Heart left ventricle (tissue), 16 donors: ENCODE results near the gene AKNA. TPM values are rescaled to one million over a fixed set of nuclear protein-coding genes. Genes with fewer than 3 reads are reported as not detected.

ENCODE experiments used
- ATAC-seq, 4 donors: fragments of 200-7000 bp; cut with Tn5 transposase; one replicate each; pipeline ENCODE4 v1.9.1; 2020 to 2022; ENCODE audit warnings: moderate library complexity in 4 of 4, mild to moderate bottlenecking in 3 of 4, moderate number of reproducible peaks in 1 of 4
- DNase-seq, 5 donors: peaks; one replicate each; pipeline ENCODE4 v3.0.0-alpha.2; 2020
- H3K27ac ChIP-seq, 12 donors: fragments of 200-600 bp; sonication (generic) in 4 of 12; one replicate each; pipeline versions ENCODE4 v1.5.0 to v1.8.0; 2016 to 2022; ENCODE audit warnings: mild to moderate bottlenecking in 2 of 12
- H3K27me3 ChIP-seq, 9 donors: fragments of 200-600 bp; sonication (generic) in 2 of 9; one replicate each; pipeline versions ENCODE4 v1.5.1 to v1.8.0; 2016 to 2022; ENCODE audit warnings: mild to moderate bottlenecking in 3 of 9
- H3K36me3 ChIP-seq, 9 donors: fragments of 200-600 bp; sonication (generic) in 2 of 9; one replicate each; pipeline versions ENCODE4 v1.5.0 to v1.8.0; 2018 to 2022; ENCODE audit warnings: mild to moderate bottlenecking in 2 of 9
- H3K4me1 ChIP-seq, 12 donors: fragments of 200-600 bp; sonication (generic) in 4 of 12; one replicate each; pipeline versions ENCODE4 v1.5.0 to v1.8.0; 2016 to 2022; ENCODE audit warnings: mild to moderate bottlenecking in 3 of 12
- H3K4me3 ChIP-seq, 12 donors: fragments of 200-600 bp; sonication (generic) in 4 of 12; one replicate each; pipeline versions ENCODE4 v1.5.0 to v1.8.0; 2017 to 2022; ENCODE audit warnings: mild to moderate bottlenecking in 9 of 12, moderate library complexity in 4 of 12
- H3K9me3 ChIP-seq, 12 donors: fragments of 200-600 bp; sonication (generic) in 4 of 12; one replicate each; pipeline versions ENCODE4 v1.5.0 to v1.8.0; 2016 to 2022; ENCODE audit warnings: mild to moderate bottlenecking in 1 of 12
- CTCF ChIP-seq, 12 donors: fragments of 200-600 bp; sonication (generic) in 4 of 12; IDR thresholded peaks; one replicate each; pipeline versions ENCODE4 v1.5.0 to v1.8.0; 2018 to 2022; ENCODE audit warnings: antibody characterized with exemption in 12 of 12, mild to moderate bottlenecking in 5 of 12
- POLR2A ChIP-seq, 2 donors: fragments of 450-650 bp; IDR thresholded peaks; one replicate each; pipeline ENCODE4 v1.6.1; 2017; ENCODE audit warnings: antibody characterized with exemption in 2 of 2, mild to moderate bottlenecking in 2 of 2, moderate library complexity in 2 of 2
- WGBS, 4 donors: extraction: QIAGEN DNeasy Blood & Tissue Kit in 2 of 4; methylation state at CpG; one replicate each; pipeline versions ENCODE4 v1.1.5 to v1.1.7; 2013 to 2018; 5-methylcytosine and 5-hydroxymethylcytosine counted together
- intact Hi-C, 10 donors: fragments of 100-400 bp; cut with DNase I; formaldehyde crosslinking; loops; one replicate each; pipeline versions ENCODE4 v1.11.1 to v1.14.2; 2022
- polyA plus RNA-seq, 2 donors: library from polyadenylated mRNA; stranded (reverse); fragments of 200-250 nt; gene quantifications; one replicate each; pipeline ENCODE4 v1.2.3, GENCODE V29; 2013
- total RNA-seq, 9 donors: library from RNA; depleted of rRNA in 2 of 9; stranded (reverse); fragments of >200 nt in 2 of 9; fragmentation: NEBNext Ultra II Directional in 3 of 9; extraction: Animal tissue kit (Norgen Biotek cat#: 25700) in 3 of 9; gene quantifications; one replicate each; pipeline versions ENCODE4 v1.1.0 to v1.2.4, GENCODE V29; 2016 to 2023
- donor health status: ischemic (EF 13 %, LVEDD 7.1; RV severe dilation, severe dysfunction).
- donor health status: healthy with polysubstance abuse.
- donor health status: DM: no; HTN: yes; CAD: no.
- donor health status: DM: no; HTN: no; CAD: no.
- donor health status: ischemic (EF 25% LVEDD 6.9; RV normal size, moderate dysfunction).
- donor health status: ischemic (EF 25% LVEDD 5.7; RV mildly dilated, moderate dysfunction).
- donor health status: healthy.
- donor health status: DM: yes; HTN: yes; CAD: no.
- donor health status: ischemic (EF 35%, LVEDD 5.7; RV mildly dilated, moderate dysfunction).
- donor health status: nonischemic (EF 11% LVEDD 7.7; RV severe dilation, severe dysfunction).
- donor health status: DM: yes; HTN: yes; CAD: no.
- donor health status: PGD.
- donor health status: ischemic (EF 29% LVEDD 5.4; RV normal size, mild dysfunction).
- donor health status: nonischemic (EF 23%, LVEDD 6.1; RV moderate dilation, normal function).

AKNA gene
- total and polyA plus RNA-seq, 11 donors = 2.5 to 30.8 (median 4.4) TPM

DNA sequence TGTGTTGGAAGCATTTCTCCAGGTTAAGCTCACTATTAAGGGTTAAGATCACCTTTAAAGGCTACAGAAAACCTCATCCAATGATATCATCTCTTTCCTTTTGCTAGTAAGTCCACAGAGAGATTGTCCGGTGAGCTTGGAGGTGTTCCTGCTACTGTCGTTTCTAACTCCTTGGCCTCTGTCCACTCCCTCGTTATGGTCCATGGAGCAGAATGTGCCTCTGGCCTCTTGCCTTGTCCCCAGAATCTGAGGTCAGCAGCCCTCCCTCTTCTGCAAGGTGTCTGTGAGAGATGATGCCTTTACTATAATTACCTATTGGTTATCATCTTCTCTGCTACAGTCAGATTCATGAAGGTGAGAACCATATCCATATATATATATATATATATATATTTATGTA is 43.1 kb downstream of the AKNA start:
- H3K27me3 ChIP-seq = no peaks in the 10 kb centered on the region
- ATAC-seq = no peak
- WGBS, 4 donors = 29 to 40% (median 33%) methylated on average over 3 of the region's 3 CpGs
- TF ChIP-seq POLR2A (IDR thresholded peaks at IDR 0.05) (no peak), CTCF (IDR thresholded peaks at IDR 0.05) (no peak)
- peaks cover 0 to 12% (median 6%) of the 10 kb centered on the region in 12 donors for H3K4me1 ChIP-seq
- H3K36me3 ChIP-seq = peaks cover 0 to 100% (median 94%) of the 10 kb centered on the region in 9 donors
- peak overlapping the region in 1 of 12 donors; percentile 65 for H3K27ac ChIP-seq
- no peak for DNase-seq
- no peaks in the 10 kb centered on the region for H3K9me3 ChIP-seq
- H3K4me3 ChIP-seq = no peak overlapping the region
- intact Hi-C loops = no loop called here

- peaks cover 0 to 8% (median 4%) of the 10 kb centered on the region in 12 donors for H3K4me1 ChIP-seq
- intact Hi-C loops = no loop called here
- TF ChIP-seq POLR2A (IDR thresholded peaks at IDR 0.05) = no peak
- TF ChIP-seq CTCF (IDR thresholded peaks at IDR 0.05) = no peak
- peaks cover 0 to 100% (median 95%) of the 10 kb centered on the region in 9 donors for H3K36me3 ChIP-seq
- peak overlapping the region in 1 of 12 donors; percentile 65 for H3K27ac ChIP-seq
- H3K4me3 ChIP-seq = no peak overlapping the region
- no peak for ATAC-seq
- H3K9me3 ChIP-seq = no peaks in the 10 kb centered on the region
- WGBS, 4 donors = 91 to 94% (median 93%) methylated on average over 10 to 11 of the region's 11 CpGs
- no peaks in the 10 kb centered on the region for H3K27me3 ChIP-seq
- DNase-seq = peak in 1 of 5 donors; percentile 16
Measured at GRCh38 chr9:114344188-114344566, 43.6 kb downstream of the AKNA start.

DNA sequence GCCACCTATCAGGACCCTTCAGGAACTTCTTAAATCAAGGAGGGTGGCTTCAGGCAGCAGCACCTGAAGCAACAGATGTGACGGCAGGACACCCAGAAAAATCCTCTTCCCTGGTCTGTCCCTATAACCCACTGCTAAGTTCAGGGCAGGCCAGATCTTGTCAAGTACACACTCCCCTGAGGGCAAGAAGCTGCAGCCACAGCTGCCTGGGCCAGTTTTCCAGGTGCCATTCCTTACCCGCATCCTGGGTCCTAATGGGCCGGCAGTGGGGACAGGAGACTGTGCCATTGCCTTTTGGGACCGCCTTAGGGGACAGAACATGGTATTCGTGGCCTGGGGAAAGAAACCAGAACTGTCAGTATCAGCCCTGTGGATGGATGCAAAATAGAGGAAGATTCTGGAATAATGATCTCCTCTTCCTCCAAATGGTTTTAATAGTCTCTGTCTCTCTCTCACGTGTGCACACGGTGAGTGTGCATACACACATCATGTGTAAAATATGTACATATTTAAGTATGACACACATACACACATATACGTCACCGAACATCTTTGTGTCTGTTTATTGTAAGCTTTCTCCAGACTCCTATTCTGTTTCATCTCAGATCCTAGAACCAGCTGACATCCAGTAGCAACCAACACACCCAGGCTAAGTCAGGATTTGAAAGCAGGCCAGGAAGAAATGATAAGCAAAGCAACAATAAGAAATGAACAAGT is 44.2 kb downstream of the AKNA start:
- H3K4me3 ChIP-seq = no peak overlapping the region
- peaks cover 0 to 8% (median under 1%) of the 10 kb centered on the region in 12 donors for H3K4me1 ChIP-seq
- TF ChIP-seq CTCF (IDR thresholded peaks at IDR 0.05) (no peak), POLR2A (IDR thresholded peaks at IDR 0.05) (no peak)
- H3K27me3 ChIP-seq = no peaks in the 10 kb centered on the region
- ATAC-seq (no peak), DNase-seq (peak in 1 of 5 donors; percentile 47)
- peaks cover 0 to 100% (median 95%) of the 10 kb centered on the region in 9 donors for H3K36me3 ChIP-seq
- H3K27ac ChIP-seq = peak overlapping the region in 1 of 12 donors; percentile 65
- 87 to 93% (median 92%) methylated on average over 9 of the region's 9 CpGs for WGBS, 4 donors
- no peaks in the 10 kb centered on the region for H3K9me3 ChIP-seq
- intact Hi-C loops = no loop called here

DNA sequence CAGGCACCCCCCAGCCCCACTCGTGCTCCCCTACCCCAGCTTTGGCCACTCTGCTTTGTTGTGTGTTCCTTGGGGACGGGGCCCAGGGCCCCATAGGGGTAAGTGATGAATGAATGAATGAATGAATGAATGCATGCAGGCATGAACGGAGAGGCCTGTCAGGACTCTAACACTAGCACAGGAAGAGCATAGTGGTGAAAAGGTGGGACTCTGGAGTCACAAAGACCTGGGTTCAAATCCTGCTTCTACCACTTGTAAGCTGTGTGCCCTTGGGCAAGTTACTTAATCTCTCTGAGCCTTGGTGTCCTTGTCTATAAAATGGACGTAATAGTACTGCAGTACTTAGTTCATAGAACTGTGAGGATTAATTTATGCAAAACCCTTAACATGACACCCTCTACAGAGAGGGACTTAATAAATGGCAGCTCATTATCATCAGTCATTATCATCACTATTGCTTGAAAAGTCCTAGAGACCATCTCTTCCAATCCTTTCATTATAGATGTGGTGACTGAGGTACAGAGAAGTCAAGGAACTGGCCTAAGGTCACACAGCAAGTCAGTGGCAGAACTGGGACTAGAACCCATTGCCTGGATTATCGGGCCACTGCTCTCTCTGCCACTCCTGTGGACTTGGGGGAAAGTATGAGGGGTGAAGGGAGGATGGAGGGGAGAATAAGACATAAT is 44.9 kb downstream of the AKNA start:
- TF ChIP-seq CTCF (IDR thresholded peaks at IDR 0.05) (no peak), POLR2A (IDR thresholded peaks at IDR 0.05) (no peak)
- intact Hi-C loops = no loop called here
- ATAC-seq (no peak), DNase-seq (peak in 1 of 5 donors; percentile 4)
- no peaks in the 10 kb centered on the region for H3K27me3 ChIP-seq
- H3K4me3 ChIP-seq = no peak overlapping the region
- 91 to 95% (median 93%) methylated on average over 4 to 5 of the region's 5 CpGs for WGBS, 4 donors
- peaks cover 0 to 100% (median 95%) of the 10 kb centered on the region in 9 donors for H3K36me3 ChIP-seq
- H3K4me1 ChIP-seq = peaks cover 0 to 8% (median 0%) of the 10 kb centered on the region in 12 donors
- no peaks in the 10 kb centered on the region for H3K9me3 ChIP-seq
- H3K27ac ChIP-seq = peak overlapping the region in 1 of 12 donors; percentile 41
